ES-I3 (cell line): ENCODE data around the gene MAP3K7.

Experiments
- H3K36me3 ChIP-seq: 2 replicates; pipeline ENCODE4 v1.6.1; 2013; ENCODE audit warnings: mild to moderate bottlenecking, low read length, control low read depth, moderate library complexity; ENCODE audit not compliant: insufficient read depth
- H3K4me1 ChIP-seq: 2 replicates; pipeline ENCODE4 v1.6.1; 2013; ENCODE audit warnings: mild to moderate bottlenecking, control low read depth, low read length; ENCODE audit not compliant: insufficient read depth
- H3K9ac ChIP-seq: 2 replicates; pipeline ENCODE4 v1.6.1; 2013; ENCODE audit warnings: low read depth, mild to moderate bottlenecking, low read length, moderate library complexity
- H3K9me3 ChIP-seq: 2 replicates; pipeline ENCODE4 v1.6.1; 2013; ENCODE audit warnings: mild to moderate bottlenecking, low read length, moderate library complexity; ENCODE audit not compliant: control insufficient read depth, insufficient read depth

Gene MAP3K7

GRCh38 chr6:90477366-90477765, 109.5 kb downstream of the MAP3K7 start:
- peaks cover 13% of the 10 kb centered on the region for H3K4me1 ChIP-seq
- H3K9me3 ChIP-seq, result no peaks in the 10 kb centered on the region
- H3K9ac ChIP-seq, result no peak overlapping the region
- H3K36me3 ChIP-seq, result no peaks in the 10 kb centered on the region

GRCh38 chr6:90472716-90473115, 114.2 kb downstream of the MAP3K7 start:
- Histone ChIP-seq H3K36me3 (no peaks in the 10 kb centered on the region), H3K4me1 (peaks cover 6% of the 10 kb centered on the region), H3K9me3 (no peaks in the 10 kb centered on the region), H3K9ac (no peak overlapping the region)

DNA sequence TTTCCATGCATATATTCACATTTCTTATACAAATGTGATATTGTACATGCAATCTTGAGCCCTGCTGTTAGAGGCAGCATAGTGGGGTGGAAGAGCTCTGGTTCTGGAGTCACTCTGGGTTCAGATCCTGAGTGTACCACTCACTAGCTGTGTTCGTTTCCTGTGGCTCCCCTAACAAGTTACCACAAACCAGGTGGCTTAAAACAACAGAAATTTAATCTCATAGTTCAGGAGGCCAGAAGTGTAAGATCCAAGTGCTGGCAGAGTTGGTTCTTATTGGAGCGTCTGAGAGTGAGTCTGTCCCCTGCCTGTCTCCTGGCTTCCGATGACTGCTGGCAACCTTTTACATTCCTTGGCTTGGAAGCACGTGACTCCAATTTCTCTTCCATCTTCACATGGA, 115.6 kb downstream of the MAP3K7 start:
- H3K36me3 ChIP-seq, result no peaks in the 10 kb centered on the region
- peaks cover 17% of the 10 kb centered on the region for H3K4me1 ChIP-seq
- no peak overlapping the region for H3K9ac ChIP-seq
- no peaks in the 10 kb centered on the region for H3K9me3 ChIP-seq

GRCh38 chr6:90469906-90470305, 117.0 kb downstream of the MAP3K7 start:
- Histone ChIP-seq H3K9ac (no peak overlapping the region), H3K4me1 (peaks cover 23% of the 10 kb centered on the region), H3K36me3 (no peaks in the 10 kb centered on the region), H3K9me3 (no peaks in the 10 kb centered on the region)

DNA sequence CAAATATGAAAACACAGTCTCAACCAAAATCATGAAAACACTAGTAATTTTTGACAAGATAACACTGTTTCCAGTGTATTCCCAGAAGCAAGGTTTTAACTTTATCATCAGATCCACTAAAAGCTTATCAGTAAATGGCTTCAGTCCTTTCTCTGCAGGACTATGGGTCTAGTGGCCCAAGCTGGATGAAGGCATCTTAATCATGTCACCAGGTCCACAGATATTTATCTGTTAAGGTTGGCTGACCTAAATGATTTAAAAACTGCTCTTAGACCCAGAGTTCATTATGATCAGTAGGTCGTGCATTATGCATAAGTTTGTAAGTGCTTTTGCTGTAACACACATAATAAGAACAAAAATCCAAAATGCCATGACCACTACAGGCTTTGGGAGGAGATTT, 118.0 kb downstream of the MAP3K7 start:
- Histone ChIP-seq H3K9ac (no peak overlapping the region), H3K4me1 (peaks cover 23% of the 10 kb centered on the region), H3K9me3 (no peaks in the 10 kb centered on the region), H3K36me3 (no peaks in the 10 kb centered on the region)

DNA sequence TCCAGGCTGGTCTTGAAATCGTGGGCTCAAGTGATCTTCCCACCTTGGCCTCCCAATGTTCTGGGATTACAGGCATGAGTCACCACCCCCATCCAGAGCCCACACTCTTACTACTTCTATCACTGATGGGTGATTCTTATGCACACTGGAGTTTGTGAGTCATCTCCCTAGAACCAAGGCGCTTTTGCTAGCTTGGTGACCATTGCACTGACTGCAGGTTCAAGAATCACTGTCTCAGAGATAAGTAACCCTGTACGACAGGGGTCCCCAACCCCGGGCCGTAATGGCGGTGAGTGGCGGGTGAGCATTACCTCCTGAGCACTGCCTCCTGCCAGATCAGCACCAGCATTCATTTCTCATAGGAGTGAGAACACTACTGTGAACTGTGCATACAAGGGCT, 118.8 kb downstream of the MAP3K7 start:
- Histone ChIP-seq H3K4me1 (peaks cover 23% of the 10 kb centered on the region), H3K9ac (no peak overlapping the region), H3K36me3 (no peaks in the 10 kb centered on the region), H3K9me3 (no peaks in the 10 kb centered on the region)

DNA sequence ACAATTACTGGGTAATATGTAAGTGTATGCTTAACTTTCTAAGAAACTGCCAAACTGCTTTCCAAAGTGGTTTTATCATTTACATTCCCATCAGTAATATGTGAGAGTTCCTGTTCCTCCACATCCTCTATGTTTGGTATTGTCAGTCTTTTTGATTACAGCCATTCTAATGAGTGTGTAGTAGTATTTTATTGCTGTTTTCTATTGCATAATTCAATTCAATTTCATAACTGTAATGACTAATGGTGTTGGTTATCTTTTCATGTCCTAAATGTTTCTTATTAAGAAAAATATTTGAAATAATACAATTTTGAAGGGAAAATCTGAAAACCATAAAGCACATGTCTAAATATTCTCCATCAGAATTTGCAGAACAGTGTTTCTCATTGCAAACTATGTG, 119.3 kb downstream of the MAP3K7 start:
- no peaks in the 10 kb centered on the region for H3K36me3 ChIP-seq
- no peaks in the 10 kb centered on the region for H3K9me3 ChIP-seq
- H3K4me1 ChIP-seq, result peaks cover 23% of the 10 kb centered on the region
- no peak overlapping the region for H3K9ac ChIP-seq

- Histone ChIP-seq H3K9ac (no peak overlapping the region), H3K9me3 (no peaks in the 10 kb centered on the region), H3K4me1 (peaks cover 19% of the 10 kb centered on the region), H3K36me3 (no peaks in the 10 kb centered on the region)
Measured at GRCh38 chr6:90466154-90466940, 120.5 kb downstream of the MAP3K7 start.

DNA sequence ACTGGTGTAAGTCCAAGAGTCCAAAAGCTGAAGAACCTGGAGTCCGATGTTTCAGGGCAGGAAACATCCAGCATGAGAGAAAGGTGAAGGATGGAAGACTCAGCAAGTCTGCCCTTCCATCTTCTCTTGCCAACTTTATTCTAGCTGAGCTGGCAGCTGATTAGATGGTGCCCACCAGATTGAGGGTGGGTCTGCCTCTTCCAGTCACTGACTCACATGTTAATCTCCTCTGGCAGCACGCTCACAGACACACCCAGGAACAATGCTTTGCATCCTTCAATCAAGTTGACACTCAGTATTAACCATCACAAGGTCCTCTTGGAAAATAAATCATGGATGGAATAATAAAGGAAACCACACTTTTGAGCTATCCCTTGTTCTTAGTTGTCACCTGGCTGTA, 121.2 kb downstream of the MAP3K7 start:
- H3K9me3 ChIP-seq, result no peaks in the 10 kb centered on the region
- no peak overlapping the region for H3K9ac ChIP-seq
- no peaks in the 10 kb centered on the region for H3K36me3 ChIP-seq
- peaks cover 17% of the 10 kb centered on the region for H3K4me1 ChIP-seq

GRCh38 chr6:90464507-90464906, 122.4 kb downstream of the MAP3K7 start:
- Histone ChIP-seq H3K36me3 (no peaks in the 10 kb centered on the region), H3K9me3 (peaks cover 7% of the 10 kb centered on the region), H3K9ac (no peak overlapping the region), H3K4me1 (peaks cover 17% of the 10 kb centered on the region)

- Histone ChIP-seq H3K9ac (no peak overlapping the region), H3K9me3 (peaks cover 7% of the 10 kb centered on the region), H3K36me3 (no peaks in the 10 kb centered on the region), H3K4me1 (peaks cover 17% of the 10 kb centered on the region)
Measured at GRCh38 chr6:90463874-90464273, 123.0 kb downstream of the MAP3K7 start.
